Subcutaneous adipose tissue (tissue), 4 donors: ENCODE data around the gene GSTO1. TPM values are rescaled to one million over a fixed set of nuclear protein-coding genes. Genes with fewer than 3 reads are reported as not detected.

Source experiments
- total RNA-seq, 4 donors: library from RNA; depleted of rRNA; stranded (reverse); fragments of >200 nt; gene quantifications; one replicate each; pipeline ENCODE4 v1.1.0, GENCODE V29; 2016
- TF ChIP-seq, protein P1 (sequence below): fragments of 450-650 bp; IDR thresholded peaks from one replicate; pipeline ENCODE4 v1.5.1; 2016; ENCODE audit warnings: low read depth, mild to moderate bottlenecking, control low read depth, antibody characterized with exemption, moderate library complexity

The GSTO1 gene
- total RNA-seq, 4 donors from 2014 or later, result 48.8 to 203 (median 88.0) TPM

GRCh38 chr10:104259456-104259855 lies 4.8 kb downstream of the GSTO1 start:
- TF ChIP-seq, protein P1, sequence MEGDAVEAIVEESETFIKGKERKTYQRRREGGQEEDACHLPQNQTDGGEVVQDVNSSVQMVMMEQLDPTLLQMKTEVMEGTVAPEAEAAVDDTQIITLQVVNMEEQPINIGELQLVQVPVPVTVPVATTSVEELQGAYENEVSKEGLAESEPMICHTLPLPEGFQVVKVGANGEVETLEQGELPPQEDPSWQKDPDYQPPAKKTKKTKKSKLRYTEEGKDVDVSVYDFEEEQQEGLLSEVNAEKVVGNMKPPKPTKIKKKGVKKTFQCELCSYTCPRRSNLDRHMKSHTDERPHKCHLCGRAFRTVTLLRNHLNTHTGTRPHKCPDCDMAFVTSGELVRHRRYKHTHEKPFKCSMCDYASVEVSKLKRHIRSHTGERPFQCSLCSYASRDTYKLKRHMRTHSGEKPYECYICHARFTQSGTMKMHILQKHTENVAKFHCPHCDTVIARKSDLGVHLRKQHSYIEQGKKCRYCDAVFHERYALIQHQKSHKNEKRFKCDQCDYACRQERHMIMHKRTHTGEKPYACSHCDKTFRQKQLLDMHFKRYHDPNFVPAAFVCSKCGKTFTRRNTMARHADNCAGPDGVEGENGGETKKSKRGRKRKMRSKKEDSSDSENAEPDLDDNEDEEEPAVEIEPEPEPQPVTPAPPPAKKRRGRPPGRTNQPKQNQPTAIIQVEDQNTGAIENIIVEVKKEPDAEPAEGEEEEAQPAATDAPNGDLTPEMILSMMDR, result no peak

- TF ChIP-seq, protein P1, result no peak
These were observed 5.5 kb downstream of the GSTO1 start for GRCh38 chr10:104259999-104260774.

GRCh38 chr10:104260775-104261115 lies 6.1 kb downstream of the GSTO1 start:
- TF ChIP-seq, protein P1, result no peak

DNA sequence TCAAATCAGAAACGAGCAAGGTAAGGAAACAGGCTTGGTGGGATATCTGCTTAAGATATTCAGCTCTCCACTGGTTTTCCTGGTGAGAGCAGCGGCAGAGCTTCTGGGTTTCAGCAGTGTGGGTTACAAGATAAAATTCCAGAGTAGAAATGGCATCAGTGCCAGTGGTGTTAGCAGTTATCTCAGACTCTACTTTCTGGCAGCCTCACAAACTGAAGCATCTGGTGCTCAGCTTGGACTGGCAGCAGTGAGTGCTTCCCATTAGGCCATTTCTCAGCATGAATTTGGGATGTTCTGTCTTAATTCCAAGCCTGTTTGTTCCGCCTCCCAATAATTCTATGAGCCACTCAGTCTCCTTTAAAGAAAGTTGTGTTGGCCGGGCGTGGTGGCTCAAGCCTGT lies 7.4 kb downstream of the GSTO1 start:
- TF ChIP-seq, protein P1, result no peak

DNA sequence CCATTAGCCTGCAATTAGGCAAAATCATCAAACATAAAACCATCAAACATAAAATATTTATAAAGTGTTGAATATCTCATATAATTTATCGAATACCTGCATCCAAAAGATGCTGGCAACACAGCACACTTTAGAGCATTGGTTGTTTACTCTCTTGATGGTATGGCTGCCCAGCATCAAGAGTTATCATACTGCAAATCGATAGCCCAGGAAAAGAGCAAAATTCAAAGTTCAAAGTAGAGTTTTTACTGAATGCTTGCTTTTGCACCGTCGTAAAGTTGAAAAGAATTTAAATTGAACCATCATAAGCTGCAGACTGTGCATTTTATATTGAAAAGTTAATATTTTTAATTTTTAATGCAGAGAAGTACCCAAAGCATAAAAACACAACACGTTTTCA lies 10.1 kb downstream of the GSTO1 start:
- TF ChIP-seq, protein P1, result no peak

DNA sequence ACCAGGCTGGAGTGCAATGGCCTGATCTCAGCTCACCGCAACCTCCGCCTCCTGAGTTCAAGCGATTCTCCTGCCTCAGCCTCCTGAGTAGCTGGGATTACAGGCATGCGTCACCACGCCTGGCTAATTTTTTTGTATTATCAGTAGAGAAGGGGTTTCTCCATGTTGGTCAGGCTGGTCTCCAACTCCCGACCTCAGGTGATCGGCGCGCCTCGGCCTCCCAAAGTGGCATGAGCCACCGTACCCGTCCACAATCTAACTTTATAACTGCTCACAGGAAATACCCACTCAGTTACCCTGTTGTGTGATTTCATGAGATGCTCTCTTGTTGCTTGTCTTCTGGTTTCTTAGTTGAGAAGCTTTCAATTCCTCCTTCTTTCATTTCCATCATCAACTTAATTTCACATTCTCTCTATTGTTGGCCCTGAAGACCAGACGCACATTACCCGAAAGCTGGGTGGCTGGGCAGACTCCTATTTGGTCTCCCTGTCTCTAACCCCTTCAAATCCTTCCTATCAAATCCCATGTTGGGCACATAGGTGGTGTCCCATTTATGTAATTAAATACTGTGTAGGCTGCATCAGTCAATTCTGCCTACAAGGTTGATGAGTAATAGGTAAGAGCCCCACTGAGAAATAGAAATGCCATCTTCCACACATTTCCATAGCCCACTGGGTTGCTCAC lies 13.2 kb downstream of the GSTO1 start:
- TF ChIP-seq, protein P1, result no peak

DNA sequence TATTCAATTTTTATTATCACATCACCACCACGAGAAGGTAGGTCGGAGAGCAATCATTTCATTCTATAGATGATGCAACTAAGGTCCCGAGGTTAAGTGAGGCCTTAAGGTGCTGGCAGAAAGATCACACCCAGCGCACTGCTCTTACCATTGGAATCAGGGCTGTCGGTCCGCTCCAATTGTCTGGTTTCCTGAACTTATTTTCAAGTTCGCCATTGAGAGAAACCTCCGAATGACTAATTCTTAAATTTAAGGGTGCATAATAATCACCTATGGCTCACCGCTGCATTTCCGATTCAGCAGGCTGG lies 13.7 kb downstream of the GSTO1 start:
- TF ChIP-seq, protein P1, result no peak
